GDM1 (cell line): ENCODE results near the gene UVSSA.

Experiments
- DNase-seq: peaks from one replicate; lab custom pipeline; 2025; lab: John Stamatoyannopoulos, UW

UVSSA gene

GRCh38 chr4:1396806-1397455, 49.9 kb downstream of the UVSSA start:
- DNase-seq: no peak

- DNase-seq: no peak
Observed at GRCh38 chr4:1398681-1399507, 51.9 kb downstream of the UVSSA start.

GRCh38 chr4:1399508-1400190, 52.6 kb downstream of the UVSSA start:
- DNase-seq: no peak

GRCh38 chr4:1400191-1400805, 53.3 kb downstream of the UVSSA start:
- no peak for DNase-seq

GRCh38 chr4:1400831-1401408, 53.9 kb downstream of the UVSSA start:
- no peak for DNase-seq

GRCh38 chr4:1401409-1402020, 54.5 kb downstream of the UVSSA start:
- no peak for DNase-seq

GRCh38 chr4:1402021-1402515, 55.1 kb downstream of the UVSSA start:
- no peak for DNase-seq

- no peak for DNase-seq
Observed at GRCh38 chr4:1402516-1403091, 55.6 kb downstream of the UVSSA start.

- no peak for DNase-seq
Observed at GRCh38 chr4:1403177-1403583, 56.2 kb downstream of the UVSSA start.

GRCh38 chr4:1403591-1404572, 56.9 kb downstream of the UVSSA start:
- DNase-seq: no peak

GRCh38 chr4:1404573-1405253, 57.7 kb downstream of the UVSSA start:
- no peak for DNase-seq

GRCh38 chr4:1405254-1405635, 58.2 kb downstream of the UVSSA start:
- no peak for DNase-seq

GRCh38 chr4:1405636-1406393, 58.8 kb downstream of the UVSSA start:
- DNase-seq: no peak

- DNase-seq: no peak
Observed at GRCh38 chr4:1406394-1406980, 59.5 kb downstream of the UVSSA start, which contains the start of gene NKX1-1. NKX1-1 (minus strand) TSS chr4:1406442; CDS start chr4:1406442, 0 bp downstream.

- DNase-seq: no peak
Observed at GRCh38 chr4:1406981-1407656, 60.1 kb downstream of the UVSSA start.

- no peak for DNase-seq
Observed at GRCh38 chr4:1407657-1408333, 60.8 kb downstream of the UVSSA start.

GRCh38 chr4:1408418-1408817, 61.4 kb downstream of the UVSSA start:
- DNase-seq: no peak
